Kidney tubule cell (primary cell): ENCODE results near the gene ST3GAL5.
"Not testable (repeated sequence)": the region's sequence is repeated elsewhere in the genome, so short reads cannot be mapped to it uniquely, and the experiment has no call there.

Source experiments
- DNase-seq: peaks from one replicate; pipeline ENCODE4 v3.0.0-alpha.2; 2018; ENCODE audit warnings: low spot score

The ST3GAL5 gene

GRCh38 chr2:85834466-85834865 is 54.3 kb downstream of the ST3GAL5 start:
- no peak for DNase-seq

DNA sequence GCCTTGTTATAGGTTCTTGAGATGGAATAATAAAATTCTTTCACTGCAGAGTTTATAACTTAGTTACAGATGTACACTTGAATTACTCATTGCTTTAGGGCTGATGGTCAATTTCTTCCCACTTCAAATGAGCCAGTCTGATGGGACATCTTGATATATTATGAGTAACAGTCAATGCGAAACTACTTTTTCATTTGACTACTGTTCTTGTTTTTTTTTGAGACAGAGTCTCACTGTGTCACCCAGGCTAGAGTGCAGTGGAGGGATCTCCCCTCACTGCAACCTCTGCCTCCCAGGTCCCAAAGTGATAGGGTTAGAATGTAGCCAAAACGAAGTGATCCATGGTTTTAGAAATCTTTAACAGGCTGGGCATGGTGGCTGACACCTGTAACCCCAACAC is 57.1 kb downstream of the ST3GAL5 start:
- no peak for DNase-seq

DNA sequence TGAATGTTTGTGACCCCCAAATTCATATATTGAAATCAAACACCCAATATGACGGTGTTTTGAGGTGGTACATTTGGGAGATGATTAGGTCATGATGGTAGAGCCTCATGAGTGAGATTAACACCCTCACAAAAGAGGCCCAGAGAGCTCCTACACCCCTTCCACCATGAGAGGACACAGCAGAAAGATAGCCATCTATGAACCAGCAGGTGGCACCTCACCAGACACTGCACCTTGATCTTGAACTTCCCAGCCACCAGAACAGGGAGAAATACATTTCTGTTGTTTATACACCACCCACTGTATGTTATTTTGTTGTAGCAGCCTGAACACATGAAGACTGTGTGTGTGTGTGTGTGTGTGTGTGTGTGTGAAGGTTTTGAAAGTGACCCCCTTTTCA is 58.1 kb downstream of the ST3GAL5 start:
- no peak for DNase-seq

DNA sequence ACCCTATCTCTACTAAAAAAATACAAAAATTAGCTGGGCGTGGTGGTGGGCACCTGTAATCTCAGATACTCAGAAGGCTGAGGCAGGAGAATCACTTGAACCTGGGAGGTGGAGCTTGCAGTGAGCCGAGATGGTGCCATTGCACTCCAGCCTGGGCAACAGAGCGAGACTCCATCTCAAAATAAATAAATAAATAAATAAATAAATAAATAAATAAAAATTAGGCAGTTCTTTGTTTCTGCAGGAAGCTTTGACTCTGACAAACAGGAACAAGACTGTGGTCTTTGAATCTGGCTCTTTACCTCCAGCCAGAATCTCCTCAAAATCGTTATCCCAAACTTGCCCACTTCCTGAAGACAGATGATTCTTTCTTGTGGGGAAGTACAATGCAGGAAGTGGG is 59.4 kb downstream of the ST3GAL5 start:
- DNase-seq, result not testable (repeated sequence)

DNA sequence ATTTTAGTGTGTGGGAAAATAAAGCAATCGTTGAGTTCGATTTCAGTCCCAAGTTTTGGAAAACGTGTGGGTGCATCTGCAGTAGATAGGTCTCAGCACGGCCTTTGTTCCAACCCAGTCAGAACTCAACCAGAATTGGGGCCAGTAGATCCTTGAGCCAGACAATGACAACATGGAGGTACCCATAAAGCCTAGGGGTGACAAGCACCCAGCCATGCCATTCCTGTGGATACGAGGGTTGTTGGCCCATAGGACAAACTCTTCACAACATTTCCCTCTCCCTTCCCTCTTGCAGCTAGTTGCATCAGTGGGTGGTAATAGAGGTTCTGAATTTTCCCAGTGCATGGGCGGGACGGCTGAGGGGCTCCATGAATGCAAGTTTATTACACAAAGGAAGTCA is 60.1 kb downstream of the ST3GAL5 start:
- DNase-seq, result no peak

DNA sequence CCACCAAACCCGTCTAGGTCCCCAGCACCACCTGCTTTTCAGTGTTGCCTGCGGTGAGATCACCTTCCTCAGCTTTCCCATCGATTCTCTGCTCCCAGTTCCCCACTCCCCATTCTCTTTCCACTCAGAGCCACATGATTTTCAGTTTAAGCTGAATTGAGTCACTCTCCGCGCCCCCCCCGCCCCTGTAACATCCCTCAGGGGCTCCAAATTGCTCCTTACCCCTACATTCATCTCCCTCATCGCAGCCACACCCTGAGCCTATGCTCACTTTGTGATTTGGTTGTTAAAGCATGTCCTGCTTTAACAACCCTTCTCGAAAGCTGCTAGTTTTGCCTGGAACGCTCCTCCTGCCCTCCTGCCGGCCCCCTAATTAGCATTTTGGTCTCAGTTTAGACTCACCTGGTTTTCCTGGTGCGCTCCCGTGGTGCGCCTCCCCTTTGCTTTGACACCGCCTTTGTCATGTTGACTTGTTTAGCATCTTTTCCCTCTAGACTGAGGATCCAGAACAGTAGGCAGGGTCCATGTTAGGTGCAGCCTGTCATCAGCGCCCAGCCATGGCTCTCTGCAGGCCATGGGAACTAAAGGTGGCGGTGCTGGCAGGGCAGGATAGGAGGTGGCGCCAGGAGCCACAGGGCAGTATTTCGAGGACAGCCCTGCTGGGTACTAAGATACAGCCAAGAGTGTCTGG is 60.8 kb downstream of the ST3GAL5 start:
- no peak for DNase-seq

- peak; percentile 60 for DNase-seq
Observed at GRCh38 chr2:85826990-85827878, 61.6 kb downstream of the ST3GAL5 start.

- no peak for DNase-seq
Observed at GRCh38 chr2:85823951-85824350, 64.8 kb downstream of the ST3GAL5 start.

- no peak for DNase-seq
Observed at GRCh38 chr2:85822766-85823165, 66.0 kb downstream of the ST3GAL5 start.

DNA sequence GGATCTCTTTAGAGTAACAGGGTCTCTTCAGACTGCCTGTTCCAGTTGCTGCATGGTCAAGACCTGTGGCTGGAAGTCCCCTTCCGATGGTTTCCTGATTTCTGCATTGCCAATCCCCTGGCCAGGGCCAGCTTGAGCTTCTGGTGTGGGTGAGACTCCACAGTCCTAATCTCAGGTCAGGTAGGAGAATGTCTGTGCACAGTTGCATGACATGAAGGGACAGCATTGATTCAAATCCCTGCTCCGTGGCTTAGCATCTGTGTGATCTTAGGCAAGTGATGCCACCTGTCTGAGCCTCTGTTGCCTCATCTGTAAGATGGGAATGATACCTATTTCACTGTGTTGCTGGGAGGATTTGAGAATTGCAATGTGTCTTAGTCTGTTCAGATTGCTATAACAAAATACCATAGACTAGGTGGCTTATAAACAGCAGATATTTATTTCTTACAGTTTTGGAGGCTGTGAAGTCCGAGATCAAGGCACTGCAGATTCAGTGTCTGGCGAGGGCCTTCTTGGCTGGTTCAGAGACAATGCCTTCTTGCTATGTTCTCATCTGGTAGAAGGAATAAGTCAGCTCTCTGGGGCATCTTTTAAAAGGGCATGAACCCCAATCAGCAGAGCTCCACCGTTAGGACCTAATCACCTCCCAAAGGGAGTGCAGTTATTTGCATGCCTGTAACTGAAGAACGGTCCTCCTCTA is 68.8 kb downstream of the ST3GAL5 start:
- no peak for DNase-seq

DNA sequence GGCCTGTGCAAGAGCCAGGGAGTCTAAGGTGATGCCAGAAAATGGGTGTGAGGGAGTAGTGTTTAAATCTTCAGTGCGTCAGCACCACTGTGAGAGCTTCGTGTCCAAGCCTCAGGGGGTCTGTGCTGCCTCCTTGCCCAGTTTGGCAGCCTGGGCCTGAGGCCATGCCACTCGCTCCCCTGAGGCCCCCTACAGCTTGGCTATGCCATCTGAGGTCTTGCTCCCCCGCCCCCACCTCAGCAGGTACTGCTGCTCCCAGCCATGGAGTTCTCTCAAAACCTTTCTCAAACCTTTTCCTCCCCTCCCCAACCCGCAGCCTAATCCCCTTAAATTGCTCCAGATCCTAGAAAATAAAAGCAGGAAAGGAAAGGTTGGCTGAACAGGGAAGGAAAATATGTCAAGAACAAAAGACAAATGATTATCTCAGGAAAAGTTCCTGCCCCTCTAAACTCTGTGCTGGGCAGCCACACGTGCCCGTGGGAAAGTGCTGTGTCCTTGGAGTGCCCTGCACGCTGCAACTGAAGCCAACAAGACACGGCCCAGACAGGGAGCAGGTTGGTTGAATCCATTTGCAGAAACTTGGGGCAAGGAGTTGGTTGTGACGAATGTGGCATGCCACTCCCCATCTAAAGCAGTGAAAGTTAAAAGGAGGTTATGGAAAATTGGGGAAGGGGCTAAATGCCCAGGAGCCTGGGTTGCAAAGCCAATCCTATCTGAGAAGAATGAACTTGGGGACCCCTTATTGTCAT is 73.8 kb downstream of the ST3GAL5 start:
- DNase-seq, result no peak

DNA sequence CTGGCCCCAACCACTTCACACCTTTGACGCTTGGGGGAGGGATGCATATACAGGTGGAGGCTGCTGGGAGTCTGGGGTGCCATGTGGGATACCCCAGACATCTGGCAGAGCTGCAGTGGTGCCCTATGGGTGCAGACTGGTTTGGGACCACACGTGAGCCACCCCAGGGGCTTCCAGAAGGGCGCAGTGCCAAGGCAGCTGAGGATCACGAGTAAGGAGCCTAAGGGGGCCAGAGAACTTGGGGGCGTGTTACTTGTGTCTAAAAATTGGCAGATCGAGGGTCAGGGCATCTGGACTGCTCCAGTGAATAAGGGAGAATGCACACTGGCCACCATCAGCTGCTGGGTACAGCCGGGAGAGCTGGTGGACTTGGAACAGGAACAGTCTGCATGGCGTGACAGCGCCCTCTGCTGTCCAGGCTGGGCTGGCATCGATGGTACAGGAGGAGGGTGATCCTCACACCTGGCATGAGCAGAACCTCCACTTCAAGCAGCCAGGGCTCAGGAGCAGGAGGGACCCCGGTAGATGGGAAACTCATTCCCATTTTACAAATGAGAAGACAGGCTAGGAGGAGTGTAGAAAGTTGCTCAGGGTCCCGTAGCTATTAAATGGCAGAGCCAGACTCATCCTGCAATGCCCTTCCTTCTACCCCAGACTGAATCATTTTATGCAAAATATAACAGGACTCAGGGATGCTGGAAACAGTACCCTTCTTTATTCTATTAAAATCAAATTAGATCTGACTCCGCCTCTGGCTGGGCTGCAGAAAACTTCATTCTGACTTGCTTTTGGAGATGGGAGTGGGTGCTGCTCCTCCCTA is 74.6 kb downstream of the ST3GAL5 start:
- DNase-seq, result peak; percentile 84

DNA sequence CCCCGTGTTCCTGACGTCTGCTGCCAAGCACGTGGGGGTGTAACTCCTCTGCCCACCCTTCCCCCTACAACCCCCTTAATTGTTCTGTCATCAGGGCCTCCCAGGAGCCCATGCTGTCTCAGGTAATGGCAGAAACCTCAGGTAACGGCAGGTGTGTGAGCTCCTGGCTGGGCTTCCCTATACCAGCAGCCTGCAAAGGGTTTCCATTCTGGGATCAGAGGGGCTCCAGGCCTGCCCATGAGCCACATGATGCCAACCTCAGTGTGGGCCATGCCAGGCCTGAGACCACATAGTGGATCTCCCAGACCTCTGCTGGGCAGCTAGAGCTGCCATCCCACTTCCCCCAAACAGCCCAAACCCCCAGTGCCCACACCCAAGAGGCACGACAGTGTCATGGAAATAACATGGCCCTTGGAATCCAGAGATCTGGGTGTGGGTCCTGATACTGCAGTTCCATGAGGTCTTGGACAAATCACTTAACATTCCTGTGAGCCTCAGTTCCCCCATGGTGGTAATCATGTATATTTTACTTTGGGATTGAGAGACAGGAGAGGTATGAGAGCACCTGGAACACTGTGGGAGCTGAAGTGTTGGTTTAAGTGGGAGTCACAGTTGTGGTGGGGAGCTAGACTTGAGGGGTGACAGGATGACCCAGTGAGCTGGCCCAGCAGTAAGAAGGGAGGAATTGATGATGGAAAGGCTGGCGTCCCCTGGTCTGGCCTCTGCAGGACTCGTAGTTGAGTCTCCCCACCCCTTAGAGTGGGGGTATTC is 75.4 kb downstream of the ST3GAL5 start:
- no peak for DNase-seq

DNA sequence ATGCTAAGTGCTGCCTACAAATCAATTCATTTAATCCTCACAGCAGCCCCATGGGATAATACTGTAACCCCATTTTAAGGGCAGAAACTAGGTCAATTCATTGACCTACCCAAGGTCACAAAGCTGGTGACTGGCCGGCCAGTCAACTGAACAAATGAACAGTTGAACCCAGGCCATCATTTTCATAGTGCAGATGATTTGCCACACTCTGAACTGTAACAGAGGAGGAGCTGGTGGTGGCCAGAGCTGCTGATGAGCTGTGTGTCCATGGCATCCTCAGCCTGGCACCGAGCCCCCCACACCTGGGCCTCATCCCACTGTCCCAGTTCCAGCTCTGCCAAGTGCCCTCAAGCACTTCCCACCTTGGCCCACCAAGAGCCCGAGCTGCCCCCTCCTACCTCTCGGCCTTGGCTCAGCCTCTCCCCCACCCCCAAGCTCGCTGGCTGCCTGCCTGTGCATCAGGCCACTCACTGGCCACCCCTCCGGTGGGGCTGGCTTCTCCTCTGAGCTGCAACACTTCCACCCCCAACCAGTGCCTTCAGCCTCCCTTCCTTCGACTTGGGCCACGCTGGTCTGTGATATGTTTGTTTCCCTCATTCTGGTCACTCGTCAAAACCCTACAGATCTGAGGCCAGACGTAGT is 76.6 kb downstream of the ST3GAL5 start:
- no peak for DNase-seq

- DNase-seq, result no peak
Observed at GRCh38 chr2:85811180-85812093, 77.4 kb downstream of the ST3GAL5 start.

DNA sequence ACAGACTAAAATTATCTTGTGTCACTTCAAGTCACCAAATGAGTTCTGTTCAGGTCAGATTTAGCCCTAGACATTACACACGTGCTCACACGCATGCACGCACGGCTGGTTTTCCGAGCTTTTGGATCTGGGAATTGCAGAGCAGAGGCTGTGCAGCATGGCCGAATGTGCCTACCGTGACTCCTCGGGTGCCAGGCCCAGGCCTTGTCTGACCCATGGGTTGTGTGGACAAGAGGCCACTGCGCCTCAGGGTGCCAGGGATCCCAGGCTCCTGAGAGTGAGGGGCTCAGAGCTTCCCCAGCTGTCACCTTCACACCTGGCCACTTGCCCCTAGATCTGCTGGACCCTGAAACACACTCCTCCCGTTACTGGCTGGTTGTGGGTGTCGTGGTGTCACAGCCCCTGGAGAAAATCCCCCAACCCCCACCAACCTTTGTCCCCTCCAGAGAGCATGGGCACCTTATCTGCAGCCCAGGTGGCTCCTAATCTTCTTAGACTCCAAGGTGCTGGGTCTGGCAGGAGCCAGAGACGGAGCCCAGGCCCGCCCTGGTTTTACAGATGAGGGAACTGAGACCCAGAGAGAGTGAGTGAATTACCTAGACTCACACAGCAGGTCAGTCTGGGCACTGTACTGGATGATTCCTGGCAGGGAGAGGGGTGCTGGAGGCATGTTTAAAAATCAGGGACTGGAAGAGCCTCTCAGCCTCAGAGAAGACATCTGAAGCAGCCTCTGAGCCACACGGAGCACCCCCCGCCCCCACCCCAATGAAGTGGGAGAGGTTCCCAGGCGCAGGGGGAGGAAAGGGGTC is 78.2 kb downstream of the ST3GAL5 start:
- no peak for DNase-seq

GRCh38 chr2:85807756-85808155 is 81.0 kb downstream of the ST3GAL5 start:
- no peak for DNase-seq
